RCC 7860 (cell line): ENCODE data around the gene NDUFS8.
A peak's percentile ranks its signal among the peaks of the same experiment; 100 is the strongest.

Experiments
- DNase-seq: peaks from one replicate; pipeline ENCODE4 v3.0.0-alpha.2; 2015; ENCODE audit warnings: low spot score
- FAIRE-seq: peaks from 2 replicates; lab custom pipeline; 2012; peaks lifted over from hg19 to GRCh38; lab: Jason Lieb, UNC

NDUFS8 gene

DNA sequence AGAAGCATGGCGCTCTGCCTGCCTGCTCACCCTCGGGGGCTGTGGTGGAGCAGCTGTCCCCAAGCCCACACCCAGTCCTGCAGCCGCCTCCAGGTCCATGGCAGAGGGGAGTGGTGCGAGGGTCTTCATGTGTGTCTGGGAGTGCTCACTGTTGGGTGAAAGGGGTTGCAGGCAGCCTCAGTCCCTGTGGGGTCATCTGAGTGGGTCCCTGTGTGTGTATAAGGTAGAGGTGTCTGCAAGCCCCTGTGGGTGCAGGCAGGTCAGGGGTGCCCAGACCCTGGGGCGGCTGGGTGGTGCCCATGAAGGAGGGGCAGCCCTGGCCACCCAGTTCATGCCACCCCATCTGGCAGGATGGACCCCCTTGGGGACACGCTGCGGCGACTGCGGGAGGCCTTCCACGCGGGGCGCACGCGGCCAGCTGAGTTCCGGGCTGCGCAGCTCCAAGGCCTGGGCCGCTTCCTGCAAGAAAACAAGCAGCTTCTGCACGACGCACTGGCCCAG, 15.5 kb upstream of the NDUFS8 start:
- DNase-seq (no peak), FAIRE-seq (no peak)

DNA sequence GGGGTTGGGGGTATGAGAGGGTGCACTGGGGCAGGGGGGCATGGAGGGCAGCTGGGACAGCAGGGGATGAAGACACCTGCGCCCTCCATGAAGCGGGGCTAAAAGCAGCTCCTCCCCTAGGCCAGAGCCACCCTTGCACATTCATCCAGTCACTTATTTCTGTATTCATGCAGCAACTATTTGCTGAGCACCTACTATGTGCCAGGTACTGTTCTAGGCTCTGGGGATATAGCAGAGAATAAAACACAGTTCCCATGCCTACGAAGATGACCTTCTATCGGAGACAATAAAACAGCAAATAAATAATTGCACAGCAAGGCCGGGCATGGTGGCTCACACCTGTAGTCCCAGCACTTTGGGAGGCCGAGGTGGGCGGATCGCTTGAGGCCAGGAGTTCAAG, 15.0 kb upstream of the NDUFS8 start:
- FAIRE-seq, result no peak
- DNase-seq, result no peak

DNA sequence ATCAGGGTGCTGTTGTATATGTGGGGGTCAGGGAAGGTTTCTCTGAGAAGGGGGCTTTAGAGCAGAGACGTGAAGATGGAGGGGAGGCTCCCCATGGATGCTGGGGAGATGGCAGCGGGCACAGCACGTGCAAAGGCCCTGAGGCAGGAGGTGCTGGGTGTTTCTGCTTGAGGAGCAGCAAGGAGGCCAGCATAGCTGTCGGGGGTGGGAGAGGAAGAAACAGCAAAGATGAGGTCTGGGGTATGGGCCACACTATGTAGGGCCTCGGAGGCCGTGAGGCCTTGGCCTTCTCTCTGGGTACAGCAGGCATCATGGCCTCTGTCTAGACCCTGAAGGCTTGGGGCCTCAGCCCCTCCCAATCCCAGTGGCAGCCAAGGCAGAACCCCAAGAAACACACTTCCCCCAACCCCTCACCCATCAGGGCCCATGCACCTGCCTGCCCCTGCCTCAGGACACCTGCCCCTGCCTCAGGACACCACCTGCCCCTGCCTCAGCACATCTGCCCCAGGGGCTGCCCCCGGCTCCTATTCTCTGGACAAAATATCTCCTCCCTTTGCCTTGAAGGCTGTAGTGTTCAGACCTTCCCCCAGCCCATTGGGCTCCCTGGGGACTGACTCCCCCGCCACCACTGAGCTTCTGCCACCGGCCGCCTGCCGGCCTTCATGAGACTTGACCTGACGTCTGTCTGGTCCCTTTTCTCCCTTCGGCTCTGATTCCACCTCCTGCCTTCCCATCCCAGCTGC, 14.1 kb upstream of the NDUFS8 start:
- FAIRE-seq (no peak), DNase-seq (no peak)

DNA sequence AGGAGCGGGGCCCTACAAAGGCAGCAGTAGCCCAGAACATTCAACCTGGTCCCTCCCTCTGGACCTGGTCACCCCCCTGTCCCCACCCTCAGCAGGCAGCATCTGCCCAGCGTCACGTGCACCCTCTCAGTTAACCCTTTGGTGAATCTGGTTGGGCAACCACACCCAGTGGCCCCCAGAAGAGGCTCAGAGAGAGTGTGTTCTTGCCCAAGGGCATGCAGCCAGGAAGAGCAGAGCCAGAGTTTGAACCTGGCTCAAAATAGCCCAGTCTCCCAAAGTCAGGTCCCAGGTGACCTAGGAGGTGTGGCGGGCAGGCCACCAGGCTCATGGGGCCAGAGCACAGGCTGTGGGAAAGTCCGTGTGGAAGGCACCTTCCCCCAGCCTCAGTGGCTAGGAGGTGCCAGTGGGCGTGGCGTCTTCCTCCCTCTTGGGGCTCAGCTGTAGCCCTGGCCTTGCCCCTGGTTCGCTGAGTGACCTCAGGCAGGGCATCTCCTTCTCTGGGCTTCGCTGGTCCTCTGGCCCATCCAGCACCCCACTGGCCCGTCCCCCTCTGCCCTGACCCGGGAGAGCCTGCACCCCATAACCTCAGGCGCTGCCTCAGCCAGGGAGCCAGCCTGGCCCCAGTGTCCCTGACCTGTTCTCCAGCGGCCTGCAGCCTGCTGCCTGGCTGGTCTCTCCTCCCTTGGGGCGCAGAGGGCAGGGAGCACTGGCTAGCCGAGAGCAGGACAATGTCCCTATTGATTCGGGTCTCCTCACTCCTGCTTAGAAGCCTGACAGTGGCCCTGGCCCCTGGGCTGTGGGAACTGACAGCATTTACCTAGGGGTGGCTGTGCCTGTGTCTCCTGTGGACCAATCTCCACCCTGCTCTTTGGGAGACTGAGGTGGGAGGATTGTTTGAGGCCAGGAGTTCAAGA, 13.3 kb upstream of the NDUFS8 start:
- FAIRE-seq, result no peak
- no peak for DNase-seq

DNA sequence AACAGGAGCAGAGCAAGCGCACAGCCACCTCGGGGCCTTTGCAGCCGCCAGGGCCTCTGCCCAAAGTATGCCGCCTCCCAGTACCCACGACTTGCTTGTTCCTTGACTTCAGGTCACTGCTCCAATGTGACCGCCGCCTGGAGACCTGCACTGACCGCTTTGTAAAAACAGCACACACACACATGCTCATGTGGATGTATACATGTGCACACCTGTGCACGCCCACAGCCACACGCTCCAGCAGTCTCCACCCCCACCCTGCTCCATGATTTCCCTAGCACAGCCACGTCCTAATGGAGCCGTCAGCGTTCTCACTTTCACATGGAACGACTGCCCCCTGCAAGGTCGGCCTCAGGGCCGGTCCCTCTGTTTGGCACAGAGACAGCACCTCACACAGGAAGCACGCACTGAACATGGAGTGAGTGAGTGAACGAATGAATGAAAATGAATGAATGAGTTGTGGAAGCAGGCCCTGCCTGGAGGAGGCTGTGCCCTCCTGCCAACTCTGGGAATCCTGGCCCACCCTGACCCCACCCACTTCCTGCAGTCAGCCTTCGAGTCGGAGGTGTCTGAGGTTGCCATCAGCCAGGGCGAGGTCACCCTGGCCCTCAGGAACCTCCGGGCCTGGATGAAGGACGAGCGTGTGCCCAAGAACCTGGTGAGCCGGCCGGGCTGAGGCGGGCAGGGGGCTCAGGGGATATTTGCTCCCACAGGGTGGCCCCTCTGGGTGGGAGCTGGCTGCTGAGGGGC, 12.3 kb upstream of the NDUFS8 start:
- DNase-seq, result no peak
- FAIRE-seq, result no peak

DNA sequence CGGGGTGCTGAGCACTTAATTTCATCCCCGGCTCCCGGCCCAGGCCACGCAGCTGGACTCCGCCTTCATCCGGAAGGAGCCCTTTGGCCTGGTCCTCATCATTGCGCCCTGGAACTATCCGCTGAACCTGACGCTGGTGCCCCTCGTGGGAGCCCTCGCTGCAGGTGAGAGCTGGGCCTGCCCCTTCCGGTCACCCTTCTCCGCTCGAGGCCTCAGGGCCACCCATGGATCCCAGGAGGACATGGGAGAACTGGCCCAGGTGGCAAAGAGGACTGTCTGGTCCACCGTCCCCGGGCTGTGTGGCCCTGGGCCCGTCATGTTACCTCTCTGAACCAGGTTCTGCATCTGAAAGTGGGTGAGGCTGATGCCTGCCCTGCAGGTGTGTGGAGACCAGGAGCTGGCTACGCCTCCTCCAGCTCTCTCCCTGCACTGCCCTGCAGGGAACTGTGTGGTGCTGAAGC, 11.7 kb upstream of the NDUFS8 start:
- DNase-seq (no peak), FAIRE-seq (no peak)

DNA sequence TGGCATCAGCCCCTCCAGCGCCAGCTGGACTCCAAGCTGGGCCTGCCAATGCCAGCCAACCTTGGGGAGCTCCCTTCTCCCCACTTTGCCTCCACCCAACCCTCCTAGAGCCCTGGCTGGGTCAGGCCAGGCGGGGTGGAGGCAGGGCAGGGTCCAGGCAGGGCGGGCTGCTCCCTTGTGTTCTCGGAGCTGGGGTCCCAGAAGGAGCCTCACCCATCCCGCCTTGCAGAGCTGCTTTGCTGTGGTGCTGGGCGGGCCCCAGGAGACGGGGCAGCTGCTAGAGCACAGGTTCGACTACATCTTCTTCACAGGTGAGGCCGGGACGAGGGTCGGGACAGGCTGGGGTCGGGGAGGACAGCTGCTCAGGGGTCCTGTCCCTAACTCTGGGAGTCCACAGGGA, 11.0 kb upstream of the NDUFS8 start:
- no peak for FAIRE-seq

DNA sequence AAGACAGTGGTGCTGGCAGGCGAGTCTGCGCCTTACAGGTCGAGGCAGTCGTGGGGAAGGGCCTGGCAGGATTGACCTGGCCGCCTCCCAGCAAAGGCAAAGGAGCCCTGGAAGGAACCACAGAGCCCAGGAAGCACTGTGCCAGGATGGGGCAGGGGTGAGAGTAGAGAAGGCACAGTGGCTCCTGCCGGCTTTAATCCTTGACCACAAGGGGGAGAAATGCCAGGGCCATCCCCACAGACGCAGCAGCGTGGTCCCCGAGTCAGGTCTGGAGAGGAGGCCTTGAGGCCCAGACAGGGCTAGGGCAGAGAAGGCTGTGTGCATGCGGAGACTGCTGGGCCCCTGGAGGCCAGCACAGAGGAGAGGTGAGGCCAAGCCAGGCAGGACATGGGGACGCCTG, 9.9 kb upstream of the NDUFS8 start:
- DNase-seq (no peak), FAIRE-seq (no peak)

More for the DNA sequence above, 11.0 kb upstream of the NDUFS8 start:
- DNase-seq, result no peak

DNA sequence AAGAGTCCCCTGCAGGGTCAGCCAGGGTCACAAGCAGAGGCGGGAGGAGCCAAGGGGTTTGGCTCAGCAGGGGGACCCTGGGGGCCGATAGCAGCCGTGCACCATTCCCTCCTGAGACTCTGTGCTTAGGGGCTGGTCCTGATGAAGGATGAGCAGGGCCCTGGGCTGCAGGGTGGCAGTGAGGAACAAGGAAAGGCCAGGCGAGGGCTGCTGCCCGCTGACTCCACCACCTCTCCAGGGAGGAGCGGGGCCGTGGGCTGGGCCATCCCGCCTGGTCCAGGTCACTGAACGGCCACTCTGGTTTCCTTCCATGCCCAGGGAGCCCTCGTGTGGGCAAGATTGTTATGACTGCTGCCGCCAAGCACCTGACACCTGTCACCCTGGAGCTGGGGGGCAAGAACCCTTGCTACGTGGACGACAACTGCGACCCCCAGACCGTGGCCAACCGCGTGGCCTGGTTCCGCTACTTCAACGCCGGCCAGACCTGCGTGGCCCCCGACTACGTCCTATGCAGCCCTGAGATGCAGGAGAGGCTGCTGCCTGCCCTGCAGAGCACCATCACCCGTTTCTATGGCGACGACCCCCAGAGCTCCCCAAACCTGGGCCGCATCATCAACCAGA, 9.2 kb upstream of the NDUFS8 start:
- no peak for FAIRE-seq
- DNase-seq, result peak; percentile 47

DNA sequence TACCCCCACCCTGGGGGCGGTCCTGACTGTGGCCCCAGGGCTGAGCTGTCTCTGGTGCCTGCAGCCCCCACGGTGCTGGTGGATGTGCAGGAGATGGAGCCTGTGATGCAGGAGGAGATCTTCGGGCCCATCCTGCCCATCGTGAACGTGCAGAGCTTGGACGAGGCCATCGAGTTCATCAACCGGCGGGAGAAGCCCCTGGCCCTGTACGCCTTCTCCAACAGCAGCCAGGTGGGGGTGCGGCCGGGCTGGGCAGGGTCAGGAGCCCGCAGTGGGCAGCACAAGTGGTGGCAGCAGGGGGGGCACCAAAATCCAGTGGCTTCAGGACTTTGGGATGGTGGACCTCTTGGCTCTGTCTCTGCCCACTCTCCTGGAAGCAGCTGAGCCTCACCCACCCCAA, 8.0 kb upstream of the NDUFS8 start:
- DNase-seq (no peak), FAIRE-seq (no peak)

DNA sequence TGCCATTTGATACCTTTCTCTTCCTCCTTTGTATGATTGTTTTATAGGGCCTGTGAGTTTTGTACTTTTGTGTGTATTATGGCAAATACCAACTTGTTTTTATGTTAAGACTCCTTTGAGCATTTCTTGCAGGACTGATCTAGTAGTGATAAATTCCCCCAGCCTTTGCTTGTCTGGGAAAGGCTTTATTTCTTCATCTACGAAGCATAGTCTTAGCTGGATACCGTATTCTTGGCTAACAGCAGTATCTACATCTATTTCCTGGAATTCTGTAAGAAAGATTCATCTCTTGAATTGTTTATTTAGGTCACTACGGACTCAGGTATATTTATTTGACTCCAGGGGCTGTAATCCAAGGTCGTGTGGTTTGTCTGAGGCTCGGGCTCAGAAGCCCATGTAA, 6.0 kb upstream of the NDUFS8 start:
- FAIRE-seq (no peak), DNase-seq (no peak)

DNA sequence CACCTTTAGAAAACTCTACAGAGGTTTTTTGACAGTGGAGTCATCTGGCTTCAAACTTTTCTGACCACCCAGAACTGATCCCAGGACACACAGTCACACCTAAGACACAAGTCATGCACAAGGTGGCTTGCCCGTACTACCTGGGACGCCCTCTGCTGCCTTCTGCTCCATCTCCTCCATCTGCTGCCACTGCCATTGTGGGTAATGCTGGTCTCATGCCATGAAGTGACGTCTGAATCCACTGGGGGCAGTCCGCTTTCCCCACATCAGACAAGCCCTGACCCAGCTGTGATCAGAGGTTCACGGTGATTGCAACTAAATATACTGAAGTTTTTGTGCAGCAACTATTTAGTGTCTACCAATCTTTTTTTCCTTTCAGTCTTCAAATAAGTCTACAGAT, 5.4 kb upstream of the NDUFS8 start:
- FAIRE-seq (no peak), DNase-seq (no peak)

DNA sequence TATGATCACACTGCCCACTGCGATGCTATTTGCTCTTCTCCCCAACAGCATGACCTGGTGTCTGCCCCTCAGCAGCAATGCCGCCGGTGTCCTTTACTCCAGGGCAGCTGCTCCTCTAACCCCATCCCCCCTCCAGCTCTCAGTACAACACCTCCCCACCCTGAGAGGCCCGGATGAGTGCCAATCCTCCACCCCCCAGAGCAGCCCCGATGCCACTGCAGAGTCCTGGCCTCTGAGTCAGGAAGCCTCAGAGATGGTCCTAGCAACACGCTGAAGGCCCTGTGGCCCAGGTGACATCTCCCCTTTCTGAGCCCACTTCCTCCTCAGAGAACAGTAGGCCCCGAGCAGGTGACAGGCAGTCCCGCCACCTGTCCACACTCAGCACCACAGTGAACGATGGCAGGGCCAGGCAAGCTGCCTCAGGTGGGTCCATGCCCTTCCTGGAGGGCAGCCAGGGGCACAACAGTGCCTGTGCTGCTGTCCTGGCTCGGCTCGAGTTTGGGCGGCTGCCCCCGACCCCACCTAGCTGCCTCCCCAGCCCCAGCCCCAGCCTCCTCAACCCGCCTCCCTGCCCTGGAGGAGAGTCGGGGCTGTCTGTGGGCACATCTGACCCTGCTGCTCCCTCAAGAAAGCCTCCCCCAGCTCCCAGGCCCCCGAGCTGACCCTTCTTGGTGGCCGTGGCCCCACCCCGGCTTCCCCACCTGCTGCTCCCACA, 3.9 kb upstream of the NDUFS8 start:
- DNase-seq (no peak), FAIRE-seq (no peak)

DNA sequence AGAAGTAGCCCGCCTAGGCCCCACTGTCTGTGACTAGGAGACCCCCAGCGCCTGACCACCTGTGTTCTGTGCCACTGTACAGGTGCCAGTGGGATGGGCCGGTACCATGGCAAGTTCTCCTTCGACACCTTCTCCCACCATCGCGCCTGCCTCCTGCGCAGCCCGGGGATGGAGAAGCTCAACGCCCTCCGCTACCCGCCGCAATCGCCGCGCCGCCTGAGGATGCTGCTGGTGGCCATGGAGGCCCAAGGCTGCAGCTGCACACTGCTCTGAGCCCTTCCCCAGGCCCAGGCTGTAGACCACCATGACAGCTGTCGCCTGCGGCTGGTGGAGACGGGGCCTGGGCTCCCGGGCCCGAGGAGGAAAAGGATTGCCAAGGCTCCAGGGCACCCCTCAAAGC, 2.8 kb upstream of the NDUFS8 start:
- DNase-seq (no peak), FAIRE-seq (no peak)

DNA sequence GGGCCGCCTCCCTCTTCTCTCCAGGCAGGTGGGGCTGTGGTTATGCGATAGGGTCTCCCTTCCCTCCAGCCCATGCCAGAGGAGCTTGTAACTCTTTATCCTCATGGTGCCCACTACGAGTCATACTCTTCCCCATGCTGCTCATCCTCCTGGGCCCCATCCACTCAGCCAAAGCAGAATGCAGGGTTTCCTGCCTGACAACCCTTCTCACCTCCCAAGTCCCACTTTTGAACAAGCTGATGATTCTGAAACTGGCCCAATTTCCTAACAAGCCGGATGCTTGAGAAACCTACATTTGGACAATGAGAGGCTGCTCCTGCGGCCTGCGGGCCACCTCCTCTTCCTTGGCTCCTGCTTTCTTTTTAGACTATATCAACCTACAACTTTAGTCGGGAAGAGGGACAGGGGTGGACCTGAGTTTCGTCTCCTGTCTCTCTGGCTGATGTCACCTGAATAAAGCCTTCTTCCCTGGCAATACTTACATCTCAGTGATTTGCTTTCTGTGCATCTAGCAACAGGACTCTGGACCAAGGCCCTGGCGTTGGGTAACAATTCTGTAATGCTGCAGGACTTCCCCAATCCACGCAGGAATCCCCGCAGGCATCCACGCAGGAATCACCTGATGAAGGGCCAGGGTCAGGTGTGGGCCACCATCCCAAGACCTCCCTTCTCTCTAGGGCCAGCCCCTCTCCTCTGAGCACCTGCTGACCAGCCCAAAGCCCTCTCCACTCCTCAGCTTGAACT, 1.5 kb upstream of the NDUFS8 start:
- no peak for FAIRE-seq
- DNase-seq, result peak; percentile 52

DNA sequence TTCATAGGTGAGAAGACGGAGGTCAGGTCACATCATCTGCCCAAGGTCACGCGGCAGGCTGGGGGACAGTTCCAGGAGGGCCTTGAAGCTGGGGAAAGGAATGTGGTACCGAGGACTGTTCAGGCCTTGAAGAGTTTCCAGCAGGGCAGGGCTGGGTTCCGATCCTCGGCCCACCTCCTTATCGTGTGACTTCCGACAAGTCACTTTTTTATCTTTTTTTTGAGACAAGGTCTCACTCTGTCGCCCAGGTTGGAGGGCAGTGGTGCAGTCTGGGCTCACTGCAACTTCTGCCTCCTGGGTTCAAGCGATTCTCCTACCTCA, 623 bp downstream of the NDUFS8 start:
- FAIRE-seq, result no peak

DNA sequence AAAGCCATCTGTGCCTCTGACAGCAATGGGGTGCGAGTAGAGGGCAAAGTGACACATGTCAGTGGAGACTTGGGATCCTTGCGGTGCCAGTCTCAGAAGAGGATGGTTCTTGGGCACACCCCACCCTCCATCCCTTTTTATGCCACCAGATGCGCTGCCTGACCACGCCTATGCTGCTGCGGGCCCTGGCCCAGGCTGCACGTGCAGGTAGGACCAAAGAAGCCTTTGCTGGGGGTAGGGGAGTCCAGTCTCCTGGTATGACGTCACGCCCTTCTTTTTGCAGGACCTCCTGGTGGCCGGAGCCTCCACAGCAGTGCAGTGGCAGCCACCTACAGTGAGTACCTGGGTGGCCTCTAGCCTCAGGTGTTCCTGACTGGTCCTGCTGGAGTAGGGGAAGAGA, 1.5 kb downstream of the NDUFS8 start:
- no peak for DNase-seq
- no peak for FAIRE-seq

More for the DNA sequence above, 623 bp downstream of the NDUFS8 start:
- no peak for DNase-seq

DNA sequence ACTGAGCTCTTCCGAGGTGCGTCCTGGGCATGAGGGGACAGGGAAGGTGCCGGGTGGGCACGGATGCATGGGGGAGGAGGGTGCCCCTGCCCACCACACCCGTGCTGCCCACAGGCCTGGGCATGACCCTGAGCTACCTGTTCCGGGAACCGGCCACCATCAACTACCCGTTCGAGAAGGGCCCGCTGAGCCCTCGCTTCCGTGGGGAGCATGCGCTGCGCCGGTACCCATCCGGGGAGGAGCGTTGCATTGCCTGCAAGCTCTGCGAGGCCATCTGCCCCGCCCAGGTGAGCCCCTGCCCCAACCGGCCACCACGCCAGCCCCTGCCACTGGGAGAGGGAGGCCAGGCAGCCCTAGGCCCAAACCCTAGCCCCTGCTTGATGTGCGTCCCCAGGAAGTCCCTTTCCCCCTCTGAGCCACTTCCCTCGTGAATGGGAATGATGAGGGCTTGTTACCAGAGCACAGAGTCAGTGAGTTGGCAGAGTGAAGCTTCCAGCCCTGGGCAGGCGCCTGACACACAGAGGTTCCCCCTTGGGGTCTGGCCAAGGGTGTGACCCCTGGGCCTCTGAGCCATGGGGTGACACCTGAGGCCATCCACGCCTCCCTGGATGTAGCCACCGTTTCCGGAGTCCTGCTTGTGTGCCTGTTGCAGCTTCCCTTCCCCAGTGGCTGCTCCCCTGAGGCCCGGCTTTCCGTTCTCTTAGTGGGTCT, 2.7 kb downstream of the NDUFS8 start:
- DNase-seq (no peak), FAIRE-seq (no peak)

DNA sequence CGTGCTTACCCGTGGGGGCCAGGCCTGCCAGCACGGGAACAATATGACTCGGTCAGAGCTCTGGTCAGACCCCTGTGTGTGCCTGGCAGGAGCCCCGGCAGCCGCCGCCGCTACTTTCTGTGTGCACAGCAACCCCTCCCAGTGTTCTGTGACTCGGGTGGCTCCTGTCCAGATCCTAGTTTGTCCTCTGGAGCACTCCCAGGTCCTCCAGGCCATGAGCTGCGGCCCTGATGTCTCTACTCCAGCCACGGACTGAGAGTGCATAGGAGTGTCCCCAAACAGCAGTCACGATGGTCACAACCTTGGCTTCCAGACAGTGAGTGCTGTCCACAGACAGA, 3.2 kb downstream of the NDUFS8 start:
- FAIRE-seq, result no peak
- no peak for DNase-seq
